HEK293 (cell line): ENCODE results near the gene TLDC2.

Source experiments
- CTCF ChIA-PET: fragments of 350-600 bp; formaldehyde crosslinking; extraction: SDS; loops from one replicate; lab custom pipeline; 2021; ENCODE audit warnings: antibody characterized with exemption; lab: Yijun Ruan, JAX
- POLR2A ChIA-PET: fragments of 300-600 bp; formaldehyde crosslinking; extraction: SDS; loops from one replicate; lab custom pipeline; 2020; ENCODE audit warnings: antibody characterized with exemption, inconsistent platforms; lab: Yijun Ruan, JAX
- H3K27ac ChIP-seq: fragments of 200-500 bp; sonication (Bioruptor generic); 2 replicates; pipeline ENCODE4 v1.5.1; 2014; ENCODE audit warnings: low read depth, low read length, control low read depth, inconsistent platforms; ENCODE audit errors: extremely low read depth
- H3K36me3 ChIP-seq, 2 experiments: fragments of 200-500 bp in 1 of 2; sonication (Bioruptor generic) in 1 of 2; 1 replicate in 1 of 2; 2 replicates in 1 of 2; pipeline ENCODE4 v1.5.1; 2014 to 2017; ENCODE audit warnings: inconsistent platforms in 2 of 2, low read length in 2 of 2; ENCODE audit not compliant: control insufficient read depth in 2 of 2, insufficient read depth in 1 of 2
- H3K4me1 ChIP-seq: fragments of 200-500 bp; sonication (Bioruptor generic); 2 replicates; pipeline ENCODE4 v1.5.1; 2014; ENCODE audit warnings: mild to moderate bottlenecking, low read length, inconsistent platforms; ENCODE audit not compliant: control insufficient read depth, insufficient read depth
- H3K4me3 ChIP-seq: 2 replicates; pipeline ENCODE4 v1.5.1; 2011; ENCODE audit warnings: low read depth, mild to moderate bottlenecking, control low read depth, low read length, moderate library complexity
- H3K9me3 ChIP-seq: fragments of 200-500 bp; sonication (Bioruptor generic); 2 replicates; pipeline ENCODE4 v1.5.1; 2014; ENCODE audit warnings: low read depth, low read length, inconsistent platforms; ENCODE audit not compliant: control insufficient read depth, insufficient read depth
- BCL11A ChIP-seq: fragments of 450-650 bp; formaldehyde crosslinking; IDR thresholded peaks from 2 replicates; pipeline ENCODE4 v1.5.1; 2016; ENCODE audit warnings: low read depth, missing biosample characterization, missing genetic modification characterization
- ELK4 ChIP-seq: IDR thresholded peaks from 2 replicates; pipeline ENCODE4 v1.6.1; 2011; ENCODE audit warnings: mild to moderate bottlenecking, low read depth, low read length, borderline replicate concordance
- PRDM10 ChIP-seq: fragments of 450-650 bp; formaldehyde crosslinking; IDR thresholded peaks from 2 replicates; pipeline ENCODE4 v1.5.1; 2016; ENCODE audit warnings: missing biosample characterization, missing genetic modification characterization
- SETDB1 ChIP-seq: IDR thresholded peaks from one replicate; pipeline ENCODE4 v1.6.1; 2017; ENCODE audit warnings: mild to moderate bottlenecking, low read length, moderate library complexity, mixed read lengths; ENCODE audit not compliant: insufficient read length
- ZBTB48 ChIP-seq: fragments of 450-650 bp; formaldehyde crosslinking; IDR thresholded peaks from 2 replicates; pipeline ENCODE4 v1.5.1; 2016; ENCODE audit warnings: missing biosample characterization, missing genetic modification characterization
- ZBTB7A ChIP-seq: fragments of 450-650 bp; formaldehyde crosslinking; IDR thresholded peaks from 2 replicates; pipeline ENCODE4 v1.5.1; 2016; ENCODE audit warnings: low read depth, missing biosample characterization, missing genetic modification characterization
- ZFP3 ChIP-seq: fragments of 450-650 bp; formaldehyde crosslinking; IDR thresholded peaks from 2 replicates; pipeline ENCODE4 v1.5.1; 2016; ENCODE audit warnings: low read depth, missing biosample characterization, missing genetic modification characterization
- ZNF114 ChIP-seq: fragments of 450-650 bp; formaldehyde crosslinking; IDR thresholded peaks from 2 replicates; pipeline ENCODE4 v1.5.0; 2017; ENCODE audit warnings: missing biosample characterization, missing genetic modification characterization
- ZNF138 ChIP-seq: fragments of 450-650 bp; formaldehyde crosslinking; IDR thresholded peaks from 2 replicates; pipeline ENCODE4 v1.5.1; 2016; ENCODE audit warnings: missing biosample characterization, missing genetic modification characterization, borderline replicate concordance
- ZNF146 ChIP-seq: fragments of 450-650 bp; formaldehyde crosslinking; IDR thresholded peaks from 2 replicates; pipeline ENCODE4 v1.5.1; 2016; ENCODE audit warnings: missing biosample characterization, missing genetic modification characterization
- ZNF174 ChIP-seq: fragments of 450-650 bp; formaldehyde crosslinking; IDR thresholded peaks from 2 replicates; pipeline ENCODE4 v1.5.0; 2017; ENCODE audit warnings: missing biosample characterization, mild to moderate bottlenecking, missing genetic modification characterization
- ZNF23 ChIP-seq: fragments of 450-650 bp; formaldehyde crosslinking; IDR thresholded peaks from 2 replicates; pipeline ENCODE4 v1.5.1; 2016; ENCODE audit warnings: missing biosample characterization, missing genetic modification characterization, borderline replicate concordance
- ZNF280D ChIP-seq: fragments of 450-650 bp; formaldehyde crosslinking; IDR thresholded peaks from 2 replicates; pipeline ENCODE4 v1.5.1; 2016; ENCODE audit warnings: missing biosample characterization, missing genetic modification characterization
- ZNF391 ChIP-seq: fragments of 450-650 bp; formaldehyde crosslinking; IDR thresholded peaks from 2 replicates; pipeline ENCODE4 v1.5.1; 2016; ENCODE audit warnings: low read depth, missing biosample characterization, missing genetic modification characterization, borderline replicate concordance
- ZNF48 ChIP-seq: fragments of 450-650 bp; formaldehyde crosslinking; IDR thresholded peaks from 2 replicates; pipeline ENCODE4 v1.5.1; 2016; ENCODE audit warnings: missing biosample characterization, missing genetic modification characterization
- ZNF510 ChIP-seq: fragments of 450-650 bp; formaldehyde crosslinking; IDR thresholded peaks from 2 replicates; pipeline ENCODE4 v1.5.1; 2018; ENCODE audit warnings: mild to moderate bottlenecking, missing genetic modification characterization, missing biosample characterization; ENCODE audit not compliant: insufficient replicate concordance
- ZNF530 ChIP-seq: fragments of 450-650 bp; formaldehyde crosslinking; IDR thresholded peaks from 2 replicates; pipeline ENCODE4 v1.5.1; 2016; ENCODE audit warnings: low read depth, missing biosample characterization, missing genetic modification characterization
- ZNF558 ChIP-seq: fragments of 450-650 bp; formaldehyde crosslinking; IDR thresholded peaks from 2 replicates; pipeline ENCODE4 v1.5.1; 2016; ENCODE audit warnings: missing biosample characterization, missing genetic modification characterization
- ZNF677 ChIP-seq: fragments of 450-650 bp; IDR thresholded peaks from 2 replicates; pipeline ENCODE4 v1.5.0; 2018; ENCODE audit warnings: missing biosample characterization, mild to moderate bottlenecking, missing genetic modification characterization, moderate library complexity
- ZNF768 ChIP-seq: fragments of 450-650 bp; formaldehyde crosslinking; IDR thresholded peaks from 2 replicates; pipeline ENCODE4 v1.5.1; 2018; ENCODE audit warnings: missing biosample characterization, mild to moderate bottlenecking, missing genetic modification characterization
- ZNF776 ChIP-seq: fragments of 450-650 bp; formaldehyde crosslinking; IDR thresholded peaks from 2 replicates; pipeline ENCODE4 v1.5.0; 2017; ENCODE audit warnings: missing biosample characterization, missing genetic modification characterization, borderline replicate concordance
- ZNF785 ChIP-seq: fragments of 450-650 bp; formaldehyde crosslinking; IDR thresholded peaks from 2 replicates; pipeline ENCODE4 v1.5.1; 2016; ENCODE audit warnings: missing biosample characterization, missing genetic modification characterization
- ZNF843 ChIP-seq: fragments of 450-650 bp; formaldehyde crosslinking; IDR thresholded peaks from 2 replicates; pipeline ENCODE4 v1.5.1; 2016; ENCODE audit warnings: missing biosample characterization, missing genetic modification characterization
- ZSCAN4 ChIP-seq: fragments of 450-650 bp; formaldehyde crosslinking; IDR thresholded peaks from 2 replicates; pipeline ENCODE4 v1.5.1; 2017; ENCODE audit warnings: missing biosample characterization, missing genetic modification characterization

Gene TLDC2

GRCh38 chr20:36891211-36891610 is 15.3 kb downstream of the TLDC2 start (continued):
- TF ChIP-seq PRDM10 (tag by site-specific recombination) = no peak
- no peak for TF ChIP-seq ZFP3
- no peak for TF ChIP-seq ZNF174
- TF ChIP-seq ZNF843 (tag by site-specific recombination) = no peak
- TF ChIP-seq ZNF138 = no peak
- no peak for TF ChIP-seq ZSCAN4
- TF ChIP-seq ZBTB7A = no peak
- TF ChIP-seq, all 188 proteins: peak for 0

GRCh38 chr20:36893801-36894200 is 17.9 kb downstream of the TLDC2 start:
- ChIA-PET CTCF (interaction anchor here (0.5 to 1.0 kb wide), 3 partner anchors 26 to 813 kb away, joined by 3 to 5 read pairs (median 4); no protein-coding TSS in a partner anchor), POLR2A (no interaction called here)
- H3K4me3 ChIP-seq = no peak overlapping the region

GRCh38 chr20:36895036-36895435 is 19.1 kb downstream of the TLDC2 start:
- Histone ChIP-seq H3K4me3 (no peak overlapping the region), H3K4me1 (no peaks in the 10 kb centered on the region), H3K36me3 (peaks cover 3 to 49% of the 10 kb centered on the region in 2 experiments; a peak in 2 of 3 replicates), H3K9me3 (no peaks in the 10 kb centered on the region), H3K27ac (no peak overlapping the region)
- ChIA-PET CTCF (interaction anchor here (0.5 kb wide), 1 partner anchor 7 kb away, joined by 3 read pairs; no protein-coding TSS in a partner anchor), POLR2A (no interaction called here)
- TF ChIP-seq ZNF768 = no peak
- no peak for TF ChIP-seq ZNF776 (tag by site-specific recombination)
- no peak for TF ChIP-seq ZNF280D (tag by site-specific recombination)
- TF ChIP-seq ZNF558 (tag by site-specific recombination) = no peak
- TF ChIP-seq ZNF785 (tag by site-specific recombination) = no peak
- no peak for TF ChIP-seq SETDB1
- no peak for TF ChIP-seq ZNF48 (tag by site-specific recombination)
- TF ChIP-seq ZNF138 = no peak
- no peak for TF ChIP-seq ZNF530 (tag by site-specific recombination)
- TF ChIP-seq ZNF677 (tag by site-specific recombination) = no peak
- TF ChIP-seq ZNF146 (tag by site-specific recombination) = no peak
- TF ChIP-seq ZNF114 (tag by site-specific recombination) = no peak
- no peak for TF ChIP-seq ZNF23 (tag by site-specific recombination)
- TF ChIP-seq ZNF510 (tag by site-specific recombination) = no peak
- TF ChIP-seq ZNF391 (tag by site-specific recombination) = no peak
- no peak for TF ChIP-seq ELK4

More at GRCh38 chr20:36893801-36894200, 17.9 kb downstream of the TLDC2 start:
- Histone ChIP-seq H3K4me1 (no peaks in the 10 kb centered on the region), H3K36me3 (peaks cover 3 to 52% of the 10 kb centered on the region in 2 experiments; a peak in 2 of 3 replicates), H3K9me3 (no peaks in the 10 kb centered on the region), H3K27ac (no peak overlapping the region)
- TF ChIP-seq ZBTB48 (tag by site-specific recombination) (no peak), BCL11A (tag by site-specific recombination) (no peak)
